HG03378 (cell line): ENCODE results near the gene ERAL1.
"Not testable (repeated sequence)": the region's sequence is repeated elsewhere in the genome, so short reads cannot be mapped to it uniquely, and the experiment has no call there.

Experiments used
- ATAC-seq: cut with Tn5 transposase; IDR thresholded peaks from one replicate; pipeline ENCODE4 v1.9.1; 2021; ENCODE audit warnings: mild to moderate bottlenecking, moderate library complexity; ENCODE audit not compliant: unreplicated experiment

ERAL1 gene

DNA sequence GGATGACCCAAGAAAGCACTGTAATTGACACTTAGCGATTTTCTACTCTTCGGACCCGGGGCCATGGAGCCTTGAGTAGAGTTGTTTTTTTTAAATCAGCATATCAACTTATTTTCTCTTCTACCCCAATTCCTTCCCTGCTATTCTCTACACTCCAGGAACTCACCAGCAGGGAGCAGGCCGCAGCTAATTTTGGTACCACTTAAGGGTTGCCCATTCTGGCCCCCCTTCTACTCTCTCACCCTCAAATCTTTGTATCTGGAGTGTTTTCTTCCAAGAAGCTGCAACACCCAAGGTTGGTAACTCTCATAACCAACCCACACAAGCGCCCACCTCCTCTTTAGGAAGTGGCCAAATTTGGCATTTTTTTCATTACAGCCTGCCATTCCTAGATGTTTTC lies 5.5 kb upstream of the ERAL1 start:
- no peak for ATAC-seq

- no peak for ATAC-seq
These were observed 1.5 kb upstream of the ERAL1 start for GRCh38 chr17:28853295-28853694.

DNA sequence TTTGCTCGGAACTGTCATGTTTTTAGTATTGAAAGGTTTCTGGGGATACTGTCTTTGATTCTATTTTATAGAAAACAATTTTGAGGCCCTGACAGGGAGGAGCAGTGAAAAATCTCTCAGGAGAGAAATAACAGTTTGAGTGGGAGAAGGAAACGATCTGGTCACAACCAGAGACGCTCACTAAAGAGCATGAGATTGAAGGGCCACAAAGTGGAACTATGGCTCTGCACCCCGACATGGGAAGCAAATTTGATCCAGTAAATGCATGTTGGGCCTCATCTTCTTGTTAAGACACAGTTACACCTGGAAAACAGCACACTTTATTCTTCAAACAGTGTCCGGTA lies 492 bp downstream of the ERAL1 start:
- ATAC-seq = no peak

DNA sequence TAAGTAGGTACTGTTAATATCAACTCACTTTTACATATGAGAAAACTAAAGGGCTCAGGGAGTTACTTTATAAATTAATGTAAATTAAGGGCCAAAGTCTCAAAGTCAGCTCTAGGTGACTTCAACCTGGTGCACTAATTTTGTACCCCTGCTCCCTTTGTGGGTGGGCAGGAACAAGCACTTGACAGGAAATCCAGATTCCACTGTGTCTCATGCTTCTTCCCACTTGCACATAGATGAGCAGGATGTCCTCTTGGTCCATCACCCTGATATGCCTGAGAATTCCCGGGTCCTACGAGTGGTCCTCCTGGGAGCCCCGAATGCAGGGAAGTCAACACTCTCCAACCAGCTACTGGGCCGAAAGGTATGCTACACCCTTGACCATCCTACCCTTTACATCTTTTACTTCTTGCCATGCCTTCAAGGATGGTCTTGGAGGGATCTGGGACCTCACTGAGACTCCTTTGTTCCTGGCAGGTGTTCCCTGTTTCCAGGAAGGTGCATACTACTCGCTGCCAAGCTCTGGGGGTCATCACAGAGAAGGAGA lies 1.3 kb downstream of the ERAL1 start:
- no peak for ATAC-seq

DNA sequence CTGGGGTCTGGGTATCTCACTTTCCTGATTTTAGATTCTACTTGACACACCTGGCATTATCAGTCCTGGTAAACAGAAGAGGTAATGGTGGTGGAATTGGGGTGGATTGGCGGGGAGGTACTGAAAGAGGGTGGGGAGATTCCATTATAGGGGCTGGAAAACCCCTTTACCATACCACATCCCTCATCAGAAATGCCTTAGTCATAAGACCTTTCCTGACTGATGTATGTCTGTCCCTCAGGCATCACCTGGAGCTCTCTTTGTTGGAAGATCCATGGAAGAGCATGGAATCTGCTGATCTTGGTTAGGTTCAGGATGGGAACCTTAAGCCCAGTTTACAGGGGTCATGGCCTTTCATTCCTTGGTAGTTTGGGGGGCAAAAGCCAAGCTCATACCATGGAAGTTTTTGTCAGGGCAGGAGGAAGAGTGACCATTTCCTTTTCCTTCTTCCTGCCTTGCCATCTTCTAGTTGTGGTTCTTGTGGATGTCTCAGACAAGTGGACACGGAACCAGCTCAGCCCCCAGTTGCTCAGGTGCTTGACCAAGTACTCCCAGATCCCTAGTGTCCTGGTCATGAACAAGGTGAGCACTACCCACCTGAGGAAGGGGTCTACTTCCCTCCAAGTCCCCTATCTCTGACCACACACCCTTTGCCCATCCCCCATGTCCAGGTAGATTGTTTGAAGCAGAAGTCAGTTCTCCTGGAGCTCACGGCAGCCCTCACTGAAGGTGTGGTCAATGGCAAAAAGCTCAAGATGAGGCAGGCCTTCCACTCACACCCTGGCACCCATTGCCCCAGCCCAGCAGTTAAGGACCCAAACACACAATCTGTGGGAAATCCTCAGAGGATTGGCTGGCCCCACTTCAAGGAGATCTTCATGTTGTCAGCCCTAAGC lies 3.3 kb downstream of the ERAL1 start:
- no peak for ATAC-seq

DNA sequence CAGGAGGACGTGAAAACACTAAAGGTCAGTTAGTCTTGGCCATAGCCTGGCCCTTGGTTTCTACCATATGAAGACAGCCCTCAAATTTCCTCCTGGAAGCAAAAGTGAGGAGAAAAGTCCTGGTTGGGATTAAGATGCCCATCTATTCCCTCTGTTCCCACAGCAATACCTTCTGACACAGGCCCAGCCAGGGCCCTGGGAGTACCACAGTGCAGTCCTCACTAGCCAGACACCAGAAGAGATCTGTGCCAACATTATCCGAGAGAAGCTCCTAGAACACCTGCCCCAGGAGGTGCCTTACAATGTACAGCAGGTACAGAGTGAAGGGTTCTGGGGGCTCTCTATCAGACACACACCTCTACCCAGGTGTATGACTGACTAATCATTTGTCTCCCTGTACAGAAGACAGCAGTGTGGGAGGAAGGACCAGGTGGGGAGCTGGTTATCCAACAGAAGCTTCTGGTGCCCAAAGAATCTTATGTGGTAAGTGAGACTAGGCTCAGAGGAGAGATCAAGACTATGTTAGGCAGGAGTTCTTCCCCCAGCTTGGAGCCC lies 4.1 kb downstream of the ERAL1 start:
- ATAC-seq = no peak

GRCh38 chr17:28860363-28860808 lies 5.6 kb downstream of the ERAL1 start:
- no peak for ATAC-seq

DNA sequence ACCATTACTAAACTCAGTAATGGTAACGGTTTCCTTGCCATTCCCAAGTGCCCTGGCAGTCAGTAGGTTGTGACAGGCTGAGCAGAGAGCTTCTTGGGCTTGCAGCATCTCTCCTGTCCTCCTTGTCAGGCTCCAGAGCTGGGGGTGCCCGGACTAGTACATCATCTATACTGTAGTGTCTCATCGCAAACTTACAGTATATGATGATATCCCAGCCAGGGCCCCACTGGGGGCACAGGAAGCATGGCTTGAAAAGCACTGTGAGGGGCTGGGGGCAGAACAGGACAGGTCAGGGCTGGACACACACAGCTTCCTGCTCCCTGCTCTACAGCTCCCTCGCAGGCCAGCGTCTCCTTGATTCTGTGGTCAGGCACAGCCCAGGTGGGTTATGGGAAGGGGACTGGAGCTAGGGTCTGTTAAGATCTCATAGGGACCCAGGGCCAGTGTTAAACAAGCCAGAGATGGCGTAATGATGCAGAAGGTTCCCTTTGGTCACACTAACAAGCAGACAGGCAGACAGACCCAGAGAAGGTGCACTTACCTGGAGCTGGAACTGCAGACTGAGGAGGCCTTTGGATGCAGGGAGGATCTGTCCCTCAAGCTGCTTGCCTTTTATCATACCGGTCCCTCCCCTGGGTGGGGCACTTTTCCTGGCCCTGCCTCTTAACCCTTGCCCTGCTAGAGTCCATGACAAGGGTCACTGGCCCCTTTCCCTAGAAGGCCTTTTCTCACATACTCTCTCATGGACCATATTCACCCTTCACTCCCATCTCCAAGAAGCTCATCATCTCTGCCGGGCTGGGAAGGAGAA lies 6.8 kb downstream of the ERAL1 start:
- no peak for ATAC-seq

- no peak for ATAC-seq
These were observed 7.7 kb downstream of the ERAL1 start for GRCh38 chr17:28862561-28862960.

GRCh38 chr17:28863953-28864352 lies 9.1 kb downstream of the ERAL1 start:
- ATAC-seq = no peak

GRCh38 chr17:28864991-28865849 lies 10.4 kb downstream of the ERAL1 start:
- ATAC-seq = no peak

DNA sequence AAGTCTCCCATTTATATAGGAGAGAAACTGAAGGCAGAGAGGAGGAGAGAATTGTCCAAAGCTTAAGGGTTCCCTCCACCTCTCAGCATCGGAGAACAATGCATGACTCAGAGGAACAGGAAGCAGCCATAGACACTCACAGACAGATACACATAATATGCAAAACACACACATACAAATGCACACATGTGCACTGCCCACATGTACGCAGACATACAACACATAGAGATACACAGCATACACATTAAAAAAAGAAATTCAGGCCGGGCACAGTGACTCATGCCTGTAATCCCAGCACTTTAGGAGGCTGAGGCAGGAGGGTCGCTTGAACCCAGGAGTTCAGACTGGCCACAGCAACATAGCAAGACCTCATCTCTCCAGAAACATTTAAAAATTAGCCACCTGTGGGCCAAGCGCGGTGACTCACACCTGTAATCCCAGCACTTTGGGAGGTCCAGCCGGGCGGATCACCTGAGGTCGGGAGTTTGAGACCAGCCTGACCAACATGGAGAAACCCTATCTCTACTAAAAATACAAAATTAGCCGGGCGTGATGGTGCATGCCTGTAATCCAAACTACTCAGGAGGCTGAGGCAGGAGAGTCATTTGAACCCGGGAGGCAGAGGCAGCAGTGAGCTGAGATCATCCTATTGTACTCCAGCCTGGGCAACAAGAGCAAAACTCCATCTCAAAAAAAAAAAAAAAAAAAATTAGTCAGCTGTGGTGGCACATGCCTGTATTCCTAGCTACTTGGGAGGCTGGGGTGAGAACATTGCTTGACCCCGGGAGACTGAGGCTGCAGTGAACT lies 11.3 kb downstream of the ERAL1 start:
- no peak for ATAC-seq

GRCh38 chr17:28867276-28867675 lies 12.5 kb downstream of the ERAL1 start:
- ATAC-seq = no peak

DNA sequence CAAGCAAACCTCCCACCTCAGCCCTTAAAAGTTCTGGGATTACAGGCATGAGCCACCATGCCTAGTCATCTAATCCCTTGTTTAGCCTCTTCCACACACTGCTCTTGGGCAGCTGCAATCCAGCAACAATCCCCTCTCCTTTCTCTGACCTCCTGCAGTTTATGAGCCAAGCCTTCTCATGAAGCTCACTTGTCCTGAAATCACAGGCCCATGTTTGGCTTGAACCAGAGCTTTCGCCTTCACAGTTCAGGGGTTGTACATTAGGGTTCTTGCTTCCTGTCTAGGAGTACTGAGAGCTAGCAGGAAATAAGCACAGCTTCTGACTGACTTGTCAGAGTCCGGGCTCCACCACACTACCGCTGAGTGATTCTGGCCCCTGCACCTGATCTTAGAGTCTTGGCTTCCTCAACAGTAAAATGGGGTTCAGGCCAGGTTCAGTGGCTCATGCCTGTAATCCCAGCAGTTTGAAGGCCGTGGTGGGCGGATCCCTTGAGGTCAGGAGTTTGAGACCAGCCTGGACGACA lies 16.3 kb downstream of the ERAL1 start:
- peak; percentile 84 for ATAC-seq

GRCh38 chr17:28873839-28874238 lies 19.0 kb downstream of the ERAL1 start:
- ATAC-seq = no peak

- no peak for ATAC-seq
These were observed 19.9 kb downstream of the ERAL1 start for GRCh38 chr17:28874750-28875149.

GRCh38 chr17:28875848-28876550 lies 21.2 kb downstream of the ERAL1 start:
- ATAC-seq = no peak

GRCh38 chr17:28877150-28877711 lies 22.4 kb downstream of the ERAL1 start:
- not testable (repeated sequence) for ATAC-seq
